ENCODE results near the gene LPAR2.

Gene LPAR2

GRCh38 chr19:19636573-19637185 lies 8.7 kb upstream of the LPAR2 start:
- DNase-seq (ENCODE audit: low read depth in 2 of 2) = no peak
- no peak overlapping the region for H3K4me3 ChIP-seq (replicated peaks in 1 of 2; ENCODE audit: low read depth in 2 of 2, low read length in 2 of 2)
- TF ChIP-seq CTCF (IDR thresholded peaks at IDR 0.05; ENCODE audit: low read depth, low read length) = no peak

DNA sequence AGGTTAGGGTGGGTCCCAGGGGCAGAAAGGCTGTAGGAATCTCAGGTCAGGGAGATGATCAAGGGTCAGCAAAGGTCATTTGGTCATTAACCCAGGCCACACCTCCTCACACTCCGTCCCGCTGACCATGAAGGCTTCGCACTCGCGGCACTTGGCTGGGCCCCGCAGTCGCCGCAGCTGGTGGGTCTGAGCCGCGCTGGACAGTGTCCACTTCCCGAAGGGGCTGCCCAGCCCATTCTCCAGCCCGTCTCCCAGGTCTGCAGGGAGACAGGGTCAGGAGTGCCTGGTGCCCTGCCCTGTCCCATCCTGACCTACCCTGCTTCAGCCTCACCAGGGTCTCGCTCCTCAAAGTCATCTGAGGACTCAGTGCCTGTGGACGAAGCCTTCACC lies 7.3 kb upstream of the LPAR2 start:
- no peak for DNase-seq (ENCODE audit: low read depth in 2 of 2)
- no peak overlapping the region for H3K4me3 ChIP-seq (replicated peaks in 1 of 2; ENCODE audit: low read depth in 2 of 2, low read length in 2 of 2)
- TF ChIP-seq CTCF (IDR thresholded peaks at IDR 0.05; ENCODE audit: low read depth, low read length) = no peak

GRCh38 chr19:19634516-19635312 lies 6.7 kb upstream of the LPAR2 start:
- TF ChIP-seq CTCF (IDR thresholded peaks at IDR 0.05; ENCODE audit: low read depth, low read length) = no peak
- H3K4me3 ChIP-seq (replicated peaks in 1 of 2; ENCODE audit: low read depth in 2 of 2, low read length in 2 of 2) = no peak overlapping the region
- no peak for DNase-seq (ENCODE audit: low read depth in 2 of 2)

GRCh38 chr19:19633711-19634515 lies 5.9 kb upstream of the LPAR2 start:
- DNase-seq (ENCODE audit: low read depth in 2 of 2) = no peak
- TF ChIP-seq CTCF (IDR thresholded peaks at IDR 0.05; ENCODE audit: low read depth, low read length) = no peak
- H3K4me3 ChIP-seq (replicated peaks in 1 of 2; ENCODE audit: low read depth in 2 of 2, low read length in 2 of 2) = no peak overlapping the region

DNA sequence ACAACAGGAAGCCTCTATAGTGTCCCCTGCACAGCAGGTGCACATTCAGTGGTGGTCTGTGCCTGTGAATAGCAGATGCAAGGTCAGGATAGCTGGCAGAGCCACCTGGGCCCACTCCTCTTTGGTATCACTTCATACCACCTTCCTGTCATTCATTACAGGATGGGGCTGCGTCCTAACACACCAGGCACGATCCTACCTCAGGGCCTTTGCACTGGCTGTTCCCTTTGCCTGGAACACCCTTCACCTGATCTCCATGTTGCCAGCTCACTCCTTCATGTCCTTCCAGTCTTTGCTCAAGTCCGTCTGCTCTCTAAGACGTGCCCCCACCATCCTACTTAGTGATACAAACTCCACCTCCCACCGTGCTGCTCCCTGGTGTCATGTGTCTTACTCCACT lies 4.6 kb upstream of the LPAR2 start:
- no peak for TF ChIP-seq CTCF (IDR thresholded peaks at IDR 0.05; ENCODE audit: low read depth, low read length)
- no peak overlapping the region for H3K4me3 ChIP-seq (replicated peaks in 1 of 2; ENCODE audit: low read depth in 2 of 2, low read length in 2 of 2)

DNA sequence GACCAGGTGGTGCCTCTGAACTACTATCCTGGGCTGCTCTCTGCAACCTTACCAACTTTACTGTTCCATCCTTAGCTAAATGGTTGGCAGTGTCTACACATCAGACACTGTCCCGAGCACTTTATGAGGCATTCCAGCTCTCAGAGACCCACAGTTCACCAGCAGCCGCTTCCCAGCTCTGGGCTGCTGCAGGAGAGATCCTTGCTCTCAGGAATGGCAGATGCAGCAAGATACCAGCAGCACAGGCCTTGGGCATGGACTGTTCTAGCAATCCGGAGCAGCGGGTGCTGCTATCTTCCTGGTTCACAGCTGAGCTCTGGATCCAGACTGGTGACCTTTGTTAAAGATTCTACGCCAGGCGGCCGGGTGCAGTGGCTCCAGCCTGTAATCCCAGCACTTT lies 3.3 kb upstream of the LPAR2 start:
- no peak for DNase-seq (ENCODE audit: low read depth in 2 of 2)
- no peak for TF ChIP-seq CTCF (IDR thresholded peaks at IDR 0.05; ENCODE audit: low read depth, low read length)
- H3K4me3 ChIP-seq (replicated peaks in 1 of 2; ENCODE audit: low read depth in 2 of 2, low read length in 2 of 2) = no peak overlapping the region

More for the DNA sequence above, 4.6 kb upstream of the LPAR2 start:
- no peak for DNase-seq (ENCODE audit: low read depth in 2 of 2)
